Pancreas (tissue), 10 donors: Measurements from ENCODE around the gene SHC2. TPM values are rescaled to one million over a fixed set of nuclear protein-coding genes. Genes with fewer than 3 reads are reported as not detected.

Experiments
- ATAC-seq, 4 donors: fragments of 200-7000 bp; cut with Tn5 transposase; one replicate each; pipeline versions ENCODE4 v1.8.0 to v1.9.1; 2020; ENCODE audit warnings: mild to moderate bottlenecking in 4 of 4, moderate library complexity in 4 of 4
- DNase-seq, 6 donors: peaks; one replicate each; pipeline ENCODE4 v3.0.0-alpha.2; 2020
- FAIRE-seq: peaks from 2 replicates; lab custom pipeline; 2012; peaks lifted over from hg19 to GRCh38; lab: Jason Lieb, UNC
- H3K27ac ChIP-seq, 4 donors: fragments of 200-600 bp; sonication (generic); 1 replicate in 3 of 4; 2 replicates in 1 of 4; pipeline versions ENCODE4 v1.5.0 to v1.8.0; 2020
- H3K27me3 ChIP-seq, 4 donors: fragments of 200-600 bp; one replicate each; pipeline ENCODE4 v1.8.0; 2021
- H3K36me3 ChIP-seq, 3 donors: fragments of 200-600 bp; sonication (generic) in 1 of 3; one replicate each; pipeline versions ENCODE4 v1.5.0 to v1.8.0; 2020 to 2021
- H3K4me1 ChIP-seq, 3 donors: fragments of 200-600 bp; one replicate each; pipeline ENCODE4 v1.8.0; 2021
- H3K4me3 ChIP-seq, 4 donors: fragments of 200-600 bp; sonication (generic) in 2 of 4; one replicate each; pipeline versions ENCODE4 v1.5.0 to v1.8.0; 2020 to 2021
- H3K9me3 ChIP-seq, 4 donors: fragments of 200-600 bp; one replicate each; pipeline ENCODE4 v1.8.0; 2021
- WGBS, 2 donors: extraction: QIAGEN DNeasy Blood & Tissue Kit; methylation state at CpG; one replicate each; pipeline ENCODE4 v1.1.7; 2013; 5-methylcytosine and 5-hydroxymethylcytosine counted together
- intact Hi-C, 3 donors: fragments of 100-400 bp; cut with DNase I; formaldehyde crosslinking; loops; one replicate each; pipeline versions ENCODE4 v1.11.1 to v1.14.2; 2022
- polyA plus RNA-seq, 2 donors: library from polyadenylated mRNA; stranded (reverse); fragments of 200-250 nt; gene quantifications; one replicate each; pipeline ENCODE4 v1.2.3, GENCODE V29; 2013
- total RNA-seq, 6 donors: library from RNA; stranded (reverse); fragmentation: NEBNext Ultra II Directional in 4 of 6; extraction: Animal tissue kit (Norgen Biotek cat#: 25700) in 4 of 6; gene quantifications; one replicate each; pipeline versions ENCODE4 v1.2.1 to v1.2.4, GENCODE V29; 2021 to 2023
- TF ChIP-seq, protein P1 (sequence below), 4 donors: fragments of 200-600 bp; sonication (generic) in 3 of 4; IDR thresholded peaks; one replicate each; pipeline versions ENCODE4 v1.5.0 to v1.8.0; 2021; ENCODE audit warnings: antibody characterized with exemption in 4 of 4
- donor health status: healthy with polysubstance abuse.
- donor health status: DM: no; HTN: no; CAD: no; lungs with moderate emphysema.
- donor health status: DM: no; HTN: no; CAD: no.
- donor health status: control.
- donor health status: control.
- donor health status: Bipolar disorder and iron deficiency.
- donor health status: DM: yes; HTN: yes; CAD: no.
- donor health status: DM: no; HTN: no; CAD: no.
- donor health status: DM: no; HTN: no; CAD: no.
- donor health status: DM: yes; HTN: yes; CAD: no.

The SHC2 gene
- total and polyA plus RNA-seq, 8 donors: 76.2 to 382 (median 111) TPM

- 6% methylated on average over 48 of the region's 48 CpGs for WGBS, 2 donors
- no peaks in the 10 kb centered on the region for H3K27me3 ChIP-seq
- H3K27ac ChIP-seq: peak overlapping the region; percentile 78 to 93 (median 86)
- DNase-seq (peak; percentile 94 to 100 (median 99)), ATAC-seq (peak; percentile 85 to 93 (median 88)), FAIRE-seq (peak; percentile 93)
- no peaks in the 10 kb centered on the region for H3K9me3 ChIP-seq
- TF ChIP-seq, protein P1, sequence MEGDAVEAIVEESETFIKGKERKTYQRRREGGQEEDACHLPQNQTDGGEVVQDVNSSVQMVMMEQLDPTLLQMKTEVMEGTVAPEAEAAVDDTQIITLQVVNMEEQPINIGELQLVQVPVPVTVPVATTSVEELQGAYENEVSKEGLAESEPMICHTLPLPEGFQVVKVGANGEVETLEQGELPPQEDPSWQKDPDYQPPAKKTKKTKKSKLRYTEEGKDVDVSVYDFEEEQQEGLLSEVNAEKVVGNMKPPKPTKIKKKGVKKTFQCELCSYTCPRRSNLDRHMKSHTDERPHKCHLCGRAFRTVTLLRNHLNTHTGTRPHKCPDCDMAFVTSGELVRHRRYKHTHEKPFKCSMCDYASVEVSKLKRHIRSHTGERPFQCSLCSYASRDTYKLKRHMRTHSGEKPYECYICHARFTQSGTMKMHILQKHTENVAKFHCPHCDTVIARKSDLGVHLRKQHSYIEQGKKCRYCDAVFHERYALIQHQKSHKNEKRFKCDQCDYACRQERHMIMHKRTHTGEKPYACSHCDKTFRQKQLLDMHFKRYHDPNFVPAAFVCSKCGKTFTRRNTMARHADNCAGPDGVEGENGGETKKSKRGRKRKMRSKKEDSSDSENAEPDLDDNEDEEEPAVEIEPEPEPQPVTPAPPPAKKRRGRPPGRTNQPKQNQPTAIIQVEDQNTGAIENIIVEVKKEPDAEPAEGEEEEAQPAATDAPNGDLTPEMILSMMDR (IDR thresholded peaks at IDR 0.05): peak; percentile 92 to 99 (median 97)
- H3K4me3 ChIP-seq: peak overlapping the region; percentile 30 to 100 (median 84)
- H3K36me3 ChIP-seq: no peaks in the 10 kb centered on the region
- H3K4me1 ChIP-seq: peaks cover 4 to 9% (median 4%) of the 10 kb centered on the region in 3 donors
- intact Hi-C loops: no loop called here
Observed at GRCh38 chr19:506404-507285, 45.8 kb upstream of the SHC2 start.

- peaks cover 4 to 9% (median 4%) of the 10 kb centered on the region in 3 donors for H3K4me1 ChIP-seq
- intact Hi-C loops: no loop called here
- 78 to 93% methylated on average over 14 of the region's 14 CpGs for WGBS, 2 donors
Observed at GRCh38 chr19:504616-505015, 43.8 kb upstream of the SHC2 start.

DNA sequence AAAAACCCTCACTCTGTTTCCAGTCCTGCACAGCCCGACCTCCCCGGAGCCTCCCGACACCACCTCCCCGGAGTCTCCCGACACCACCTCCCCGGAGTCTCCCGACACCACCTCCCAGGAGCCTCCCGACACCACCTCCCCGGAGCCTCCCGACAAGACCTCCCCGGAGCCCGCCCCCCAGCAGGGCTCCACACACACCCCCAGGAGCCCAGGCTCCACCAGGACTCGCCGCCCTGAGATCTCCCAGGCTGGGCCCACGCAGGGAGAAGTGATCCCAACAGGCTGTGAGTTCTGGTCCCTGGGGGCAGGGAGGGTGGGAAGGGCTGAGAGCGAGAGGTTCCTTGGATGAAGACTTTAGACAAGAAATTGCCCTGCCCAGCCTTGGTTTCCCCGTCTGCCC lies 40.8 kb upstream of the SHC2 start:
- peaks cover 4 to 8% (median 7%) of the 10 kb centered on the region in 3 donors for H3K4me1 ChIP-seq
- H3K9me3 ChIP-seq: no peaks in the 10 kb centered on the region
- DNase-seq (peak in 2 of 6 donors; percentile 13 to 76), FAIRE-seq (no peak), ATAC-seq (no peak)
- H3K27ac ChIP-seq: no peak overlapping the region
- TF ChIP-seq, protein P1 (IDR thresholded peaks at IDR 0.05): no peak
- no peak overlapping the region for H3K4me3 ChIP-seq
- H3K27me3 ChIP-seq: peaks cover 0 to 10% (median 6%) of the 10 kb centered on the region in 4 donors
- WGBS, 2 donors: 62 to 80% methylated on average over 11 to 17 of the region's 17 CpGs
- intact Hi-C loops: no loop called here
- H3K36me3 ChIP-seq: no peaks in the 10 kb centered on the region

More at GRCh38 chr19:504616-505015, 43.8 kb upstream of the SHC2 start:
- no peaks in the 10 kb centered on the region for H3K9me3 ChIP-seq
- no peak overlapping the region for H3K27ac ChIP-seq
- FAIRE-seq (no peak), DNase-seq (peak in 1 of 6 donors; percentile 75), ATAC-seq (no peak)
- no peaks in the 10 kb centered on the region for H3K27me3 ChIP-seq
- H3K4me3 ChIP-seq: no peak overlapping the region
- TF ChIP-seq, protein P1 (IDR thresholded peaks at IDR 0.05): no peak
- H3K36me3 ChIP-seq: no peaks in the 10 kb centered on the region

- FAIRE-seq (no peak), DNase-seq (peak in 1 of 6 donors; percentile 68), ATAC-seq (no peak)
- intact Hi-C loops: no loop called here
- WGBS, 2 donors: 67 to 75% methylated on average over 29 to 31 of the region's 31 CpGs
- TF ChIP-seq, protein P1 (IDR thresholded peaks at IDR 0.05): no peak
- no peak overlapping the region for H3K27ac ChIP-seq
- H3K4me3 ChIP-seq: no peak overlapping the region
- H3K4me1 ChIP-seq: peaks cover 0 to 7% (median 5%) of the 10 kb centered on the region in 3 donors
- H3K9me3 ChIP-seq: no peaks in the 10 kb centered on the region
- peaks cover 0 to 10% (median 6%) of the 10 kb centered on the region in 4 donors for H3K27me3 ChIP-seq
- no peaks in the 10 kb centered on the region for H3K36me3 ChIP-seq
Observed at GRCh38 chr19:498977-499623, 38.3 kb upstream of the SHC2 start.
